H1 (cell line): ENCODE data around the gene KCNMA1.

ENCODE experiments used
- EP300 ChIP-seq, 2 experiments: IDR thresholded peaks; 1 replicate in 1 of 2; 2 replicates in 1 of 2; pipeline ENCODE4 v1.6.1; 2011 to 2012; ENCODE audit warnings: low read depth in 2 of 2, low read length in 2 of 2, mild to moderate bottlenecking in 2 of 2, borderline replicate concordance in 1 of 2, inconsistent platforms in 1 of 2, moderate library complexity in 1 of 2
- JUND ChIP-seq: IDR thresholded peaks from 2 replicates; pipeline ENCODE4 v1.6.1; 2011; ENCODE audit warnings: mild to moderate bottlenecking, improper control_type of control experiment, low read length
- KDM5A ChIP-seq: fragments of 200-600 bp; IDR thresholded peaks from 2 replicates; pipeline ENCODE4 v1.7.1; 2012; ENCODE audit warnings: mild to moderate bottlenecking, low read length, inconsistent platforms, mixed read lengths
- POLR2AphosphoS5 ChIP-seq: IDR thresholded peaks from 2 replicates; pipeline ENCODE4 v1.6.1; 2011; ENCODE audit warnings: low read depth, low read length
- POU5F1 ChIP-seq: IDR thresholded peaks from 2 replicates; pipeline ENCODE4 v1.6.1; 2011; ENCODE audit warnings: low read depth, mild to moderate bottlenecking, low read length, moderate library complexity
- RAD21 ChIP-seq, 2 experiments: IDR thresholded peaks in 1 of 2; conservative IDR thresholded peaks in 1 of 2; 2 replicates each; pipeline ENCODE4 v1.6.1; 2011; ENCODE audit warnings: low read depth in 2 of 2, low read length in 2 of 2, improper control_type of control experiment in 1 of 2, inconsistent platforms in 1 of 2, mild to moderate bottlenecking in 1 of 2, moderate library complexity in 1 of 2
- RFX5 ChIP-seq: IDR thresholded peaks from 2 replicates; pipeline ENCODE4 v1.6.1; 2011; ENCODE audit warnings: low read depth, low read length, improper control_type of control experiment, borderline replicate concordance
- SIN3A ChIP-seq, 2 experiments: IDR thresholded peaks in 1 of 2; conservative IDR thresholded peaks in 1 of 2; 2 replicates each; pipeline ENCODE4 v1.6.1; 2011 to 2012; ENCODE audit warnings: low read length in 2 of 2, improper control_type of control experiment in 1 of 2, low read depth in 1 of 2, mild to moderate bottlenecking in 1 of 2
- TAF1 ChIP-seq: IDR thresholded peaks from 2 replicates; pipeline ENCODE4 v1.6.1; 2011; ENCODE audit warnings: mild to moderate bottlenecking, low read depth, low read length
- YY1 ChIP-seq: IDR thresholded peaks from 2 replicates; pipeline ENCODE4 v1.6.1; 2011; ENCODE audit warnings: low read depth, mild to moderate bottlenecking, low read length
- ZNF274 ChIP-seq: IDR thresholded peaks from 2 replicates; pipeline ENCODE4 v1.7.0; 2012; ENCODE audit warnings: low read length, borderline replicate concordance; ENCODE audit errors: extremely low read depth
- TF ChIP-seq, protein P1 (sequence below): IDR thresholded peaks from 2 replicates; pipeline ENCODE4 v1.6.1; 2011; ENCODE audit warnings: low read depth, mild to moderate bottlenecking, low read length; ENCODE audit not compliant: insufficient read depth
- TF ChIP-seq, protein P2 (sequence below), 3 experiments: IDR thresholded peaks; 1 replicate in 2 of 3; 2 replicates in 1 of 3; pipeline versions ENCODE4 v1.5.1 to v1.6.1; 2011; ENCODE audit warnings: low read length in 3 of 3, mild to moderate bottlenecking in 3 of 3, inconsistent platforms in 2 of 3, low read depth in 1 of 3, moderate library complexity in 1 of 3; ENCODE audit not compliant: insufficient read depth in 1 of 3; ENCODE audit errors: control extremely low read depth in 1 of 3
- TF ChIP-seq, protein P3 (sequence below): IDR thresholded peaks from 2 replicates; pipeline ENCODE4 v1.6.1; 2012; ENCODE audit warnings: low read length, inconsistent platforms

DNA sequence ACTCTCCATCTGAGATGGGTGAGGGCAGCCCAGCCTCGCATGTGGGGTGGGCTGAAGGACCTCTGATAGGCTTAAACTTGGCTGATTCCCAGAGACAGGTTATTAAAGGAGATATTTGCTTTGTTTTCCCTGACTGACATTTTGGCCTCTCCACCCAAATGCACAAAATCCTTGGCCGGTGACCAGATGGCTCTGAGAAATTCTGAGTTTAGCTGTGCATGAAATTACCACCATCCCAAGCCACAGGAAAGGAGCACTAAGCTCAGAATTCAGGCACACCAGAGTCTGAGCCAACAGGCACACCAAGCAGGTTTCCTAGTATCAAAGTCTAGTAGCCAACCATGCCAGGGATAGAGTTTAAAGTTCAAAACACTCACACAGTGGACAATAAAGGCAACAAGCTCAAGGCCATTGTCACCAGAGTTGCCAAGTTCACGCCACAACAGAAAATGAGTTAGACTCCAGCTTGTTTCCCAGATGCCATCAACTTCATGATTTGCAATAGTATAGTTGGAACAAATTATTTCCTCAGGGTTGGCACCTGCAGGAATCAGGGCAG, 387.6 kb downstream of the KCNMA1 start:
- no peak for TF ChIP-seq JUND
- TF ChIP-seq, protein P1, sequence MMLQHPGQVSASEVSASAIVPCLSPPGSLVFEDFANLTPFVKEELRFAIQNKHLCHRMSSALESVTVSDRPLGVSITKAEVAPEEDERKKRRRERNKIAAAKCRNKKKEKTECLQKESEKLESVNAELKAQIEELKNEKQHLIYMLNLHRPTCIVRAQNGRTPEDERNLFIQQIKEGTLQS: no peak
- TF ChIP-seq RAD21 (IDR thresholded peaks at IDR 0.05 in 1 of 2, conservative IDR thresholded peaks at IDR 0.05 in 1 of 2; ENCODE audit: low read depth in 2 of 2, low read length in 2 of 2): no peak
- no peak for TF ChIP-seq YY1
- TF ChIP-seq, protein P2, sequence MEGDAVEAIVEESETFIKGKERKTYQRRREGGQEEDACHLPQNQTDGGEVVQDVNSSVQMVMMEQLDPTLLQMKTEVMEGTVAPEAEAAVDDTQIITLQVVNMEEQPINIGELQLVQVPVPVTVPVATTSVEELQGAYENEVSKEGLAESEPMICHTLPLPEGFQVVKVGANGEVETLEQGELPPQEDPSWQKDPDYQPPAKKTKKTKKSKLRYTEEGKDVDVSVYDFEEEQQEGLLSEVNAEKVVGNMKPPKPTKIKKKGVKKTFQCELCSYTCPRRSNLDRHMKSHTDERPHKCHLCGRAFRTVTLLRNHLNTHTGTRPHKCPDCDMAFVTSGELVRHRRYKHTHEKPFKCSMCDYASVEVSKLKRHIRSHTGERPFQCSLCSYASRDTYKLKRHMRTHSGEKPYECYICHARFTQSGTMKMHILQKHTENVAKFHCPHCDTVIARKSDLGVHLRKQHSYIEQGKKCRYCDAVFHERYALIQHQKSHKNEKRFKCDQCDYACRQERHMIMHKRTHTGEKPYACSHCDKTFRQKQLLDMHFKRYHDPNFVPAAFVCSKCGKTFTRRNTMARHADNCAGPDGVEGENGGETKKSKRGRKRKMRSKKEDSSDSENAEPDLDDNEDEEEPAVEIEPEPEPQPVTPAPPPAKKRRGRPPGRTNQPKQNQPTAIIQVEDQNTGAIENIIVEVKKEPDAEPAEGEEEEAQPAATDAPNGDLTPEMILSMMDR (IDR thresholded peaks at IDR 0.05; ENCODE audit: control extremely low read depth in 1 of 3, insufficient read depth in 1 of 3, low read depth in 1 of 3, low read length in 3 of 3): no peak
- TF ChIP-seq POLR2AphosphoS5: no peak
- no peak for TF ChIP-seq KDM5A
- no peak for TF ChIP-seq ZNF274
- no peak for TF ChIP-seq TAF1
- no peak for TF ChIP-seq SIN3A (conservative IDR thresholded peaks at IDR 0.05 in 1 of 2, IDR thresholded peaks at IDR 0.05 in 1 of 2; ENCODE audit: low read depth in 1 of 2, low read length in 2 of 2)
- TF ChIP-seq, protein P3, sequence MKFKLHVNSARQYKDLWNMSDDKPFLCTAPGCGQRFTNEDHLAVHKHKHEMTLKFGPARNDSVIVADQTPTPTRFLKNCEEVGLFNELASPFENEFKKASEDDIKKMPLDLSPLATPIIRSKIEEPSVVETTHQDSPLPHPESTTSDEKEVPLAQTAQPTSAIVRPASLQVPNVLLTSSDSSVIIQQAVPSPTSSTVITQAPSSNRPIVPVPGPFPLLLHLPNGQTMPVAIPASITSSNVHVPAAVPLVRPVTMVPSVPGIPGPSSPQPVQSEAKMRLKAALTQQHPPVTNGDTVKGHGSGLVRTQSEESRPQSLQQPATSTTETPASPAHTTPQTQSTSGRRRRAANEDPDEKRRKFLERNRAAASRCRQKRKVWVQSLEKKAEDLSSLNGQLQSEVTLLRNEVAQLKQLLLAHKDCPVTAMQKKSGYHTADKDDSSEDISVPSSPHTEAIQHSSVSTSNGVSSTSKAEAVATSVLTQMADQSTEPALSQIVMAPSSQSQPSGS: no peak
- no peak for TF ChIP-seq POU5F1
- TF ChIP-seq RFX5: no peak
- TF ChIP-seq EP300 (IDR thresholded peaks at IDR 0.05; ENCODE audit: borderline replicate concordance in 1 of 2, low read depth in 2 of 2, low read length in 2 of 2): no peak
